Measurements from ENCODE around the gene MRGPRF.
A peak's percentile ranks its signal among the peaks of the same experiment; 100 is the strongest.

Gene MRGPRF

GRCh38 chr11:69013009-69013951 lies at the start of gene MRGPRF:
Gene MRGPRF, minus strand, starts transcription at chr11:69013246. Its CDS starts 3,345 bp downstream, at chr11:69009901.
- DNase-seq (ENCODE audit: low read depth) = peak; percentile 90

DNA sequence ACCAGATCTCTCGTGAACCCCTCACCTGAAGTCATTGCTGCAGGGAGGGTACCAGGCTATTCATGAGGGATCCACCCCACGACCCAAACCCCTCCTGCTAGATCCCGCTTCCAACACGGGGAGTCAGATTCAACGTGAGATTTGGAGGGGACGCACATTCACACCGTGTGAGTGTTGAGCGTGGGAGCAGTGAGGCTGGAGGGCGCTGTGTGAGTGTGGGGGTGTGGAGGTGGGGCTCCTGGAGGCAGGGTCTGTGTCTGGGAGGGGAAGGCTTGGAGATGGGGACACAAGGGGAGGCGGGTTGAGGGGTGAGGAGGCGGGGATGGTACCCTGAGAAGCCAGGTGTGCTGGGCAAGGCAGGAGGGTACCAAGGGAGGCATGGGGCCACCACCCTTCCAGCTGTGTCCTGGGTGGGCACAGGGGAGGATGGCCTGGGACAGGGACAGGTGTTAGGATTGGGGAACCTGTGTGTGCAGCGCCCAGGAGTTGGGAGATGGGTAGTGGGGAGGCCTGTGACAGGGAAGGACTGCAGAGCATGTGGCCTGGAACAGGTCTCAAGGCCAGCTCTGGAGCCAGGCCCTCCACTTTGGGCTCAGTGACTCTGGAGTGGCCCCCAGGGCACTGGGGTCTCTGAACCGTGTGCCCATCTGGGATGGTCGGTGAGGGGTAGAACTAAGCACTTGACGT lies 49.3 kb upstream of the MRGPRF start:
- no peak for DNase-seq (ENCODE audit: low read depth)

GRCh38 chr11:69061713-69062053 lies 48.6 kb upstream of the MRGPRF start:
- DNase-seq (ENCODE audit: low read depth) = no peak

DNA sequence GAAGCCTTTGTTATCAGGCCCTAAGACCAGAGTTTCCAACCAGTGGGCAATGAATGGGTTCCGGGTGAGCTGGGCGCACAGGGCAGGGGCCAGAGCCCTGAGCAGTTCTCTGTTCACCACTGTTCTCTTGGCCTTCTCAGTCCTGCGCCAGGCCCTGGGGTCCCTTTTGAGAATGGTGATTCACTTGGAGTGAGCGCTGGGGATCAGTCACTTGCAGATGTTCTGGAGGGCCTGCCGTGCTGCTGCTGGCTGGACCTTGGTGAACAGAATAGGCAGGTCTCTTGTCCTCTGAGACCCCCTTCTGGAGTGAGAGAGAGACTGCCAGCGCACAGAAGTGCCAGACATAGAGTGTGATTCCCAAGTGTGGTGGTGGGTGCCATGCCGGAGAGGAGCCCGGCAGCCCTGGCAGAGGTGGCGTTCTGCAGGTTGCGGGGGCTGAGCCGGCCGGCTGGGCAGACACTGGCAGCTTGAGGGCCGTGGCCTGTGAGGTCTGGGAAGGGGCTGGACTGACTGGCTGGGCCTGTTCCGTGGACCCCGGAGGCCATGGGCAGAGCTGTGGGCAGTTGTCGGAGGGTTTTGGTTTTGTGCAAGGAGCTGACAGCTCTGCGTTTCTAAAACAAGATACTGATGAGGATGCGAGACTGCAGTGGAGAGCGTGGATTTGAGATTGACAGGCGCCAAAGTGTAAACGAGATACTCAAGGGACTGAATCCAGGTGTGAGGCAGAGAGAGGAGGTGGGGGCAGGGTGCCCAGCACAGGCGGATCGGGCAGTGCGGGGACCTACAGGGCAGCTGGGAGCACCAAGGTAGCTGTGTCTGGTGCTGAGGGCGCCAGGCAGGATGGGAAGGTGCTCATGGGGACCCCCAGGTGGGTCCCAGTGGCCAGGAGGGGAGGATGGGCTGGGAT lies 48.0 kb upstream of the MRGPRF start:
- DNase-seq (ENCODE audit: low read depth) = no peak

DNA sequence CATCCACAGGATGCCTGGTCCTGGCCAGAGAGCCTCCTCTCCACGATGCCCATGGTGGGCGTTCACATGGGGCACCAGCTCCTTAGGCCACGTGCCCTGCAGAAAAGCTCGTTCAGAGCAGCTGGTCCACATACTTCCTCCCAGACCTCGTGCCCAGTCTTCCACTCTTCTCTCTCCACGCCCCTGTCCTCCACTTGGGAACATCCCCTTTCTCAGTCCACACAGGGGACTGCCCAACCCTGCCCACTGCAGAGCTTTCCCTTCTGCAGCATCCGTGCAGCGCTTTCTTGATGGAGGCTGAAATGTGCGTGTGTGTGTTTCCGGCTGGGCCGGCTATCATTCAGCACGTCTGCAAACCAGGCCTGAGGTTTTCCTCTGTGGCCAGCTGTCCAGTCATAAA lies 46.9 kb upstream of the MRGPRF start:
- no peak for DNase-seq (ENCODE audit: low read depth)

DNA sequence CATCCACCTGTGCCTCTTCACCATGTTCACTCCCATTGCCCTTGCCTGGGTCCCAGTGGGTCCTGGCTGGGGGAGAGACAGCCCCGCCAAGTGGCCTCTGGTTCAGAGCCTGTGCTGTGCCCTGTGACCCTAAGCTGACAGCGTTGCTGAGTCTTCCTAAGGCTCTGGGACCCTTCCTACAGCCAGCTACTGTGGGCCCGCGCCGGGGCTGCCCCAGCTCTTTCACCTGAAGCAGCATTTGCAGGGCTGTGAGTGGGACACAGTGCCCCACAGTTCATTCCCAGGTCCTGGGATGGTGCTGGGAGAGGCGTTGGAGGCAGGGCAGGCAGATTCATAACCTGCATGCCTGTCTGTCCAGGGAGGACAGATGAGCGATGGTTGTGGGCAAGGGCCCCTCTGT lies 46.4 kb upstream of the MRGPRF start:
- no peak for DNase-seq (ENCODE audit: low read depth)

- DNase-seq (ENCODE audit: low read depth) = no peak
Measured at GRCh38 chr11:69058511-69059270, 45.6 kb upstream of the MRGPRF start.

DNA sequence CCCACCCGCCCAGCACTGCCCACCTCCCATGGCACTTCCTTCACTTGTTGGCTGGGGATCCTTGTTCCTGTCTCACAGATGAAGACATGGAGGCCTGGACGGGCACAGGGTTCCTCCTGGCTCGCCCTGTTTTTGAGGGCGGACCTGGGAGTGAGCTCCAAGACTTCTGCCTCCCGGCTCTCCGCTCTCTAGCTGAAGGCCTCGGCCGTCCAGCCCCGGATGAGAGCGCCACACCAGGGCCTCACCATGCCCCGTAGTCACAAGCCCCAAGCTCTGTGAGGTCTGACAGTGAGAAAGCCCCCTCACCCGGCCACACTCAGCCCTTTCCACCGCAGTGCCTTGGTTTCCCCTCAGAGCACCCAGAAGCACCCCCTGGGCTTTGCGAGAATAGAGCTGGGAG lies 44.8 kb upstream of the MRGPRF start:
- no peak for DNase-seq (ENCODE audit: low read depth)

GRCh38 chr11:69057236-69057635 lies 44.2 kb upstream of the MRGPRF start:
- DNase-seq (ENCODE audit: low read depth) = no peak

- no peak for DNase-seq (ENCODE audit: low read depth)
Measured at GRCh38 chr11:69055598-69056516, 42.8 kb upstream of the MRGPRF start.

GRCh38 chr11:69055212-69055586 lies 42.2 kb upstream of the MRGPRF start:
- DNase-seq (ENCODE audit: low read depth) = no peak

DNA sequence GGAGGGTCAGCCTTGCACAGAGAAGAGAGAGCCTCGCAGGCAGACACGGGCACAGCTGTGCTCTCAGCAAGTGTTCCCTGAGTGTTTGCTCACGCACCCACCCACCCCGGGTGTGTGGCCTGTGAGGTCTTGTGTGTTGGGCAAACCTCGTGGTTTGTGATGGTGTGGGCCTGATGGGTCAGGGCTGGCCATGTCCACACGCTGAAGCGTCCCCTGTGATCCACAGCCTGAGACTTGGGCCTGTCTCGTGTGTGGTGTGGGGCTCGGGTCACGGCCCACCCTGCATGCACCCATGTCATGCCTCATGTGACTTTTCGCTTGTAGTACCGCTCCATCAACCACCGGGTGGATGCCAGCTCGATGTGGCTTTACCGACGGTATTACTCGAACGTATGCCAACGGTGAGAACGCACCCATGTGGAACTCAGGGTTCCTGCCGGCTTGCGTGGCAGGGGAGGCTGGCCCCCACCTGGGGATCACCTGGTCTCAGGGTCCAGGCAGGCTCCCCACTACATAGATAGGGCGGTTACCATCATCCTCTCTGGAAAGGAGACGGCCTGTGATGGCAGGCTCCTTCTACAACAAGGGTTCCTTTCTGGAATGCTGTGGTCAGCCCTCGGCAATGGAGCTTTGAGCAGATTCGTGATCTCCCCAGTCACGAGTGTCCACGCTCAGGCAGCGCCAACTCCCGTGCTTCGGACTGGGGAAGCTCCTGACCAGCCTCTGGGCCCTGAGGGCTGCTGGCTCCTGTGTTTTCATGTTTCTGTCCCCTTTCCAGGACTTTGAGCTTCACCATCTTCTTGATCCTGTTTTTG lies 41.6 kb upstream of the MRGPRF start:
- DNase-seq (ENCODE audit: low read depth) = no peak

GRCh38 chr11:69053546-69054396 lies 40.7 kb upstream of the MRGPRF start:
- DNase-seq (ENCODE audit: low read depth) = no peak

DNA sequence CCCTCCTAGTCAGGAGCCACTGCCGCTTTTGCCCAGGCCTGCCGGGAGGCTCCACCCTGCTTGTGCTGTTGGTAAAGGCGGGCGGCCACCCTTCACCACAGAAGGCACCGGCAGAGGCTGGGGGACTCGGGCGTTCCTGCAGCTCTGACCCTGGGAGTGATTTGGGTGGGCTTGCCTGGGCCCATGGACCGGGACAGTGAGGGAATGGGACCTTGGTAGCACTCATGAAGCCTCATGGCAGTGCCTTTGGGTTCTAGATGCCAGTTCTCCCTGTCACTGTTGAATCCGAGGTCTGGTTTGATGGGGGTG lies 40.1 kb upstream of the MRGPRF start:
- DNase-seq (ENCODE audit: low read depth) = no peak

DNA sequence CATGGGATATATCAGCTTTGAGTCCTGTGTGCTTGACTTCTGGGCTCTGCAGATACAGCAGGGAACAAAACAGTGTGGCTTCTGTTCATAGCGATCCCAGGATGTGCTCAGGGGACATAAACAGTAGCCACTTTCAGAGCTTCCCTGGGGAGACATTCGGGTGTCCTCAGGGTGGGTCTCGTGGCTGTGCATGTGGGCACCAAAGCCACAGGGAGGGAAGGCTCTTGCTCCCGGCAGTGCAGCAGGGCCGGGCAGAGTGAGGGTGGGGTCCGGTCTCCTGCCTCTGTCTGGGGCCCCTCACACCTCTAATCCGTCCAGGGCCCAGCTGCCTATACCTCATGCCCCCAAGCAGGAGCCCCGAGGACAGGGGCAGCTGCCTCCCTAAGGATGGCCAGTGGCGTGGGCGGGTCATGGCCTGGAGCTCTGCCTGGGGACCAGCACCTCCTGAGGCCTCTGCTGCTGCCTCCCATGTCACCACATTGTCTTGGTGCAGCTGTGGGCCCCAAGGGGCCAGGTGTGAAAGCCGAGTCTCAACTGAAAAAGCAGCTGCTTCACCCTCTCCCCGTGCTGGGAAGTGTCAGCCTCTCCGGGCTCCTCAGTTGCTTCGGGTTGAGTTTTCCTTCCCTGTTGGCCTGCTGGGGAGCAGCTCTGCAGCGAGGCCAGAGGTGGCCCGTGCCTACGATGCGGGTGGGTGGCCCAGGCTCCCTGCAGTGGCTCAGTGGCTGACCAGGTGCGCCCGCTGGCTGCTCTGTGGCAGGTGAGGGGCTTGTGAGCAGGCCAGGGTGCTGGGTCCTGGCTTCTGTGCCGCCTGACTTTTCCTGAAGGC lies 39.5 kb upstream of the MRGPRF start:
- DNase-seq (ENCODE audit: low read depth) = no peak

GRCh38 chr11:69051381-69052342 lies 38.6 kb upstream of the MRGPRF start:
- no peak for DNase-seq (ENCODE audit: low read depth)

Measured in stromal cell of bone marrow (primary cell).